IPS-18c (cell line): ENCODE measurements around the gene PHACTR4.
"Not testable (repeated sequence)": the region's sequence is repeated elsewhere in the genome, so short reads cannot be mapped to it uniquely, and the experiment has no call there.

Experiments
- H3K4me3 ChIP-seq: 2 replicates; pipeline ENCODE4 v1.7.0; 2013; ENCODE audit warnings: low read depth, mild to moderate bottlenecking, low read length, moderate library complexity; ENCODE audit not compliant: insufficient read depth
- H3K9me3 ChIP-seq: one replicate; pipeline ENCODE4 v1.6.1; 2013; ENCODE audit warnings: mild to moderate bottlenecking, low read length, moderate library complexity; ENCODE audit not compliant: control insufficient read depth, insufficient read depth

PHACTR4 gene

DNA sequence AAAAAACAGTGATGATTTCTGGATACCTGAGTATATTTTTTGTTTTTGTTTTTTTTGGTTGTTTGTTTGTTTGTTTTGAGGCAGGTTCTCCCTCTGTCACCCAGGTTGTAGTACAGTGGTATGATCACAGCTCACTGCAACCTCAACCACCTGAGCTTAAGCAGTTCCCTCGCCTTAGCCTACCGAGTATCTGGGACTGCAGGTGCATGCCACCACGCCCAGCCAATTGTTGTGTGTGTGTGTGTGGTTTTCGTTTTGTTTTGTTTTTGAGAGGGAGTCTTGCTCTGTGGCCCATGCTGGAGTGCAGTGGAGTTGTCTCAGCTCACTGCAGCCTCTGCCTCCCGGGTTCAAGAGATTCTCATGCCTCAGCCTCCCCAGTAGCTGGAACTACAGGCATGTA, 81.0 kb downstream of the PHACTR4 start:
- Histone ChIP-seq H3K4me3 (no peak overlapping the region), H3K9me3 (no peaks in the 10 kb centered on the region)

DNA sequence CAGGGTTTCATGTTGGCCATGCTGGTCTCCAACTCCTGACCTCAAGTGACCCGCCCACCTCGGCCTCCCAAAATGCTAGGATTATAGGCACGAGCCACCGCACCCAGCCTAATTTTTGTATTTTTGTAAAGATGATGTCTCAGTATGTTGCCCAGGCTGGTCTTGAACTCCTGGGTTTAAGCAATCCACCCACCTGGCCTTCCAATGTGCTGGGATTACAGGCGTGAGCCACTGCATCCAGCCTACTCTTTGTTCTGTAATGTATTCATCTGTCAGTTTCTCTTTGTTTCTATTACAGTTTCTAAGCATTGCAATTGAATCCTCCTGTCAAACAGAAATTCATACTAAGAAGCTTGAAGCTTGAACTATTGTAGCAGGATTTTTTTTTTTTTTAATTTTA, 81.5 kb downstream of the PHACTR4 start:
- no peaks in the 10 kb centered on the region for H3K9me3 ChIP-seq

DNA sequence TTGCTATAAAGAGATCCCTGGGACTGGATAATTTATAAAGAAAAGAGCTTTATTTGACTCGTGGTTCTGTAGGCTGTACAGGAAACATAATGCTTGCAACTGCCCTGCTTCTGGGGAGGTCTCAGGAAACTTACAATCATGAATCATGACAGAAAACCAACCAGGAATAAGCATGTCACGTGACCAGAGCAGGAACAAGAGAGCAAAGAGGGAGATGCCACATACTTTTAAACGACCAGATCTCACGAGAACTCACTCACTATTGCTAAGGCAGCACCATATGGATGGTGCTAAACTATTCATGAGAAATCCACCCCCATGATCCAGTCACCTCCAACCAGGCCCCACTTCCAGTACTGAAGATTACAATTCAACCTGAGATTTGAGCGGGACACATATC, 86.5 kb downstream of the PHACTR4 start:
- H3K4me3 ChIP-seq, result no peak overlapping the region
- no peaks in the 10 kb centered on the region for H3K9me3 ChIP-seq

More for the DNA sequence above, 81.5 kb downstream of the PHACTR4 start:
- H3K4me3 ChIP-seq, result no peak overlapping the region

DNA sequence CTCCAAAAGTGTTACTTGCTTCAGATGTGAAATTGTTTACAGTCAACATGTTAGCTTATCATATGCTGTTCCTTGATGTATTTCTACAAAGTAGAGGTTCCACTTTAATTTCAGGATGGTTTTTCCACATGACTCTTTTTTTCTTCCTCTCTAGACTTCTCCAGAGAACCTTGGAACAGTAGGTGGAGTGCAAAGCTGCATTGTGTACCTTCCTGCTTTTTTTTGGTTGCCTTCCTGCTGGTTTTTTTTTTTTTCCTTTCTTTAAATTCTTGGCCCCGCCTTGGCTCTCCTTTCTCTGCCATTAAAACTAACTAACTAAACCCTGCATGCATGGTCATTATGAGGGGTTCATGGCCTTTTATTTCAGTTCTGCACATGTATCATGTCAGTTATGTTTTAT, 88.1 kb downstream of the PHACTR4 start:
- Histone ChIP-seq H3K4me3 (no peak overlapping the region), H3K9me3 (no peaks in the 10 kb centered on the region)

DNA sequence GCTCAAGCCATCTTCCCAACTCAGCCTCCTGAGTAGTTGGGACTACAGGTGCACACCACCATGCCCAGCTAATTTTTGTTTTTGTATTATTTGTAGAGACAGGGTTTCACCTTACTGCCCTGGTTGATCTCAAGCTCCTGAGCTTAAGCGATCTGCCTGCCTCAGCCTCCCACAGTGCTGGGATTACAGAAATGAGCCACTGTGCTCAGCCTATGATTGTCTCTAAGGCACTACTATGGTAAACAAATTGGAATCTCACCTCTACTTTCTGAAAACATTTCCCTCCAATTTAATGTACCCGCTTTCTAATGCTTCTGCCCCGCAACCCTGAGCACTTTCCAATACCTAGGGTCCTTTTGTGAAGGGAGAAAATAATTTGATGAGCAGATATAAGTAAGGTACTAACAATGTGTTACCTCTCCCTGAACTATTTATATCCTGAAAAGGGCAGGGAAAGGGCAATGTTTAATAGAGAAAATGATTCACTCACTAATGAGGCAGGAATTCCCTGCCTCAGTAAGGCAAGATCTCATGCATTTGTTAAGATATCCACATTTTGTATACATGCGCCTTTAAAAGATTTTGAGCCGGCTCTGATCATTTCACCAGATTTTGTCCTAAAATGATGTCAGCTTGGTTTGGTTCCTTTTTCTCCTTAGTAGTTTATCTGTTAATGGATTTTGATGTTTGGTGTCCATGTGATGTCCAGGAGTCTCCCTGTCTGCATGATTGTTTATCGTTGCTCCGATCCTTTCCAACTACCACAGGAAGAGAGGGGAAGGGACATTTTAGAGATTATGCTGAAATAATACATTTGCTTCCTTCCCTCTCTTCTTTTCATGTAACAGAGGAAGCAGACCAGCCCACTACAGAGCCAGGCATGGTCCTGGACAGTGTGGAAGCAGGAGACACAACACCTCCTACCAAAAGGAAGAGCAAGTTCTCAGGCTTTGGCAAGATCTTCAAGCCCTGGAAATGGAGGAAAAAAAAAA, 89.0 kb downstream of the PHACTR4 start:
- H3K9me3 ChIP-seq, result no peaks in the 10 kb centered on the region
- H3K4me3 ChIP-seq, result no peak overlapping the region

DNA sequence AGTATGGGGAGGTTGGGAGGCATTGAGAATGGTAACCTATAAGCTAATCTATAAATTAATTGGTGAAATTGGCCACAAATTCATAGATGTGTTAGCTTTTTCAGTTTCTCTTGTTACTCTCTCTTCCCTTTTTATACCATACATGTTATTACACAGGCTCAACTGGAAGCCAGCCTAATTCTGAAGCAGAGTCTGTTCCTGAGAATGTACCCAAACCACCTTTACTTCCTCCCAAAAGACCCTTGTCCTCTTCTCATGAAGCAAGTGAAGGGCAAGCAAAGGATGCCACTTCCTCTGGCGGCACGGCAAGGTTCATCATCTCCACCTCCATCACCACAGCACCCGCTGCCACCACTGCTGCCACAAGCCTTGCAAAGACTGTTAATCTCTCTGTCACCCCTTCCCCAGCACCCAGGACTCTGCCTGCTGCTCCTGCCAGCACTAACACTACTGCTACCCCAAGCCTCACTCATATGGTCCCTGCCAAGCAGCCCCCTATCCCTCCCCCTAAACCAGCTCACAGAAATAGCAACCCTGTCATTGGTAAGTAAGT, 96.8 kb downstream of the PHACTR4 start:
- H3K4me3 ChIP-seq, result no peak overlapping the region
- H3K9me3 ChIP-seq, result no peaks in the 10 kb centered on the region

DNA sequence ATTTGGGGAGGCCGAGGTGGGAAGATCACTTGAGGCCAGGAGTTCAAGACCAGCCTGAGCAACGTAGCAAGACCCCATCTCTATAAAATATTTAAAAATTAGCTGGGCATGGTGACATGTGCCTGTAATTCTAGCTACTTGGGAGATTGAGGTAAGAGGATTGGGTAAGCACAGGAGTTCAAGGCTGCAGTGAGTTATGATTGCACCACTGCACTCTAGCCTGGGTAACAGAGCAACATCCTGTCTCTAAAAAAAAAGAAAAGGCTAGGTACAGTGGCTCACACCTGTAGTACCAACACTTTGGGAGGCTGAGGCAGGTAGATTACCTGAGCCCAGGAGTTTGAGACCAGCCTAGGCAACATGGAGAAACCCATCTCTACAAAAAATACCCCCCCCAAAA, 100.6 kb downstream of the PHACTR4 start:
- Histone ChIP-seq H3K9me3 (no peaks in the 10 kb centered on the region), H3K4me3 (no peak overlapping the region)

DNA sequence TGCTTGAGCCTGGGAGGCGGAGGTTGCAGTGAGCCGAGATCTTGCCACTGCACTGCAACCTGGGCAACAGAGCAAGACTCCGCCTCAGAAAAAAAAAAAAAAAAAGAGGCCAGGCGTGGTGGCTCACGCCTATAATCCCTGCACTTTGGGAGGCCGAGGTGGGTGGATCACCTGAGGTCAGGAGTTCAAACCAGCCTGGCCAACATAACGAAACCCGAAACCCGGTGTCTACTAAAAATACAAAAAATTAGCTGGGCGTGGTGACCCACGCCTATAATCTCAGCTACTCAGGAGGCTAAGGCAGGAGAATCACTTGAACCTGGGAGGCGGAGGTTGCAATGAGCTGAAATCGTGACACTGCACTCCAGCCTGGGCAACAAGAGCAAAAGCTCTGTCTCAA, 110.0 kb downstream of the PHACTR4 start:
- not testable (repeated sequence) for H3K4me3 ChIP-seq

DNA sequence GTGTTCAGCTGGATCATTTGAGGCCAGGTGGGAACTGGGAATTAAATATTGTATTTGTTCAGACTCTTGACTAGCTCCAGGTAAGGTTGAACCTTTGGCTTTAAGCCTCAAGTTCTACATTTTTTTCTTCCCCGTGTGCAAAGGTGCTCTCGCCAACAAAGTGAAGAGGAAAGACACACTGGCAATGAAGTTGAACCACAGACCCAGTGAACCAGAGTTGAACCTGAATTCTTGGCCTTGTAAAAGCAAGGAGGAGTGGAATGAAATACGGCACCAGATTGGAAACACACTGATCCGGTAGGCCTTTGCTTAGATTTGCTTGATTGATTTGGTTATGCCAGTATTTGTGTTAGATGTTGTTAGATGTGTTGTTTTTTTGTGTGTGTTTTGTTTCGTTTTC, 110.8 kb downstream of the PHACTR4 start:
- Histone ChIP-seq H3K9me3 (no peaks in the 10 kb centered on the region), H3K4me3 (no peak overlapping the region)

More for the DNA sequence above, 110.0 kb downstream of the PHACTR4 start:
- H3K9me3 ChIP-seq, result not testable (repeated sequence)

DNA sequence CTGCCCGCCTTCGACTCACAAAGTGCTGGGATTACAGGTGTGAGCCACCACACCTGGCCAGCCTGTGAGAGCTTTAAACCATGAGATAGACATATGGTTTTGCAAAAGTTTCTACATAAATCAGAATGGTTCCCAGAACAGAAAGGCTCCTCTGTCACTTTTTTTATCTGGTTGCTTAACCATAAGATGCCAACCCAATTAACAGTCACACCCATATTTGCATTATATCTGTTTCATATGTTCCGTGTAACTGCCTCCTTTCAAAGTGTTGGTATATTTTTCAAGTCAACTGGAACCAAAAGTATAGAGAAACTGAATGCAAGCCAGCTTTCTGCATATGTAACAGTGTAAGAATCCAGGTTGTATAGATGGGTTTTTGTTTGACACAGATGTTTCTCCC, 112.6 kb downstream of the PHACTR4 start:
- Histone ChIP-seq H3K9me3 (no peaks in the 10 kb centered on the region), H3K4me3 (no peak overlapping the region)

DNA sequence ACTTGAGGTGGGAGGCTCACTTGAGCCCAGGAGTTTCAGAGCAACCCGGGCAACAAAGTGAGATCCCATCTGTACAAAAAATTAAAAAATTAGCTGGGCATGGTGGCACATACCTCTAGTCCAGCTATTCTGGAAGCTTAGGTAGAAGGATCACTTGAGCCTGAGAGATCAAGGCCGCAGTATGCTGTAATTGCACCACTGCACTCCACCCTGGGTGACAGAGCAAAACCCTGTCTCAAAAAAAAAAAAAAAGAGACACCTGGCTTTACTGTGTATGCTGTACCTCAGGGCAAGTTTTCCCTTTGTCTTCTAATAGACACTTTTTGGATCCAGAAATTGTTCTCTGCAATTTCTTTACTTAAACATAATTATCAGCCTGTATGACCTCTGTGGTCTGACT, 113.2 kb downstream of the PHACTR4 start:
- Histone ChIP-seq H3K4me3 (no peak overlapping the region), H3K9me3 (no peaks in the 10 kb centered on the region)

DNA sequence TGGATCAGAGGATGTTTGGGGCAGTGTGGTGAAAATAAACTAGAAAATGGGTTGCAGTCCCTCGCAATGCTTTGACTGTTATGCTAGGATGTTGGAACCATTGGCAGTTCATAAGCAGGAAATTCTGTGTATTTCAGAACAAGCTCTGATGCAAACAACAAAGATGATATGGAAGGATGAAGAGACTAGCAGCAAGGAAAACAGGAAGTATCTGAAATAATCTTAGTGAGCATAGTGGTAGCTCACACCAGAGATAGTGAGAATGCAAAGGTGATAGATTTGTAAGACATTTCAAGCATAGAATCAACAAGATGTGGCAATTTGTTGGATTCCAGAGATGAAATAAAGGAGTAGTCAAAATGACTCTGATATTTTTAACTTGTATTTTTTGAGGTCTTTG, 125.2 kb downstream of the PHACTR4 start:
- no peaks in the 10 kb centered on the region for H3K9me3 ChIP-seq
- H3K4me3 ChIP-seq, result no peak overlapping the region

DNA sequence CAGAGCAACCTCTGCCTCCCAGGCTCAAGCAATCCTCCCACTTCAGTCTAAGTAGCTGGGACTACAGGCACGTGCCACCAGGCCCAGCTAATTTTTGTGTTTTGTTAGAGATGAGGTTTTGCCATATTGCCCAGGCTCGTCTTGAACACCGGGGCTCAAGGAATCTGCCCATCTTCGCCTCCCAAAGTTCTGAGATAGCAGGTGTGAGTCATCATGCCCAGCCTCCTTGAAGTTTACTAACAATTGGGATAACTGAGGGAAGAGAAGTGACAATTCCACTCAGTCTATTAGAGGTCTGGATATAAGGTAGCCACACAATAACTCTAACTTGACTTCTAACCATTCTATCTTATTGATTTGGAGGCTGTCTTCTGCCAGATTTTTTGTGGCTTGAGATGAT, 130.0 kb downstream of the PHACTR4 start:
- Histone ChIP-seq H3K4me3 (no peak overlapping the region), H3K9me3 (no peaks in the 10 kb centered on the region)

DNA sequence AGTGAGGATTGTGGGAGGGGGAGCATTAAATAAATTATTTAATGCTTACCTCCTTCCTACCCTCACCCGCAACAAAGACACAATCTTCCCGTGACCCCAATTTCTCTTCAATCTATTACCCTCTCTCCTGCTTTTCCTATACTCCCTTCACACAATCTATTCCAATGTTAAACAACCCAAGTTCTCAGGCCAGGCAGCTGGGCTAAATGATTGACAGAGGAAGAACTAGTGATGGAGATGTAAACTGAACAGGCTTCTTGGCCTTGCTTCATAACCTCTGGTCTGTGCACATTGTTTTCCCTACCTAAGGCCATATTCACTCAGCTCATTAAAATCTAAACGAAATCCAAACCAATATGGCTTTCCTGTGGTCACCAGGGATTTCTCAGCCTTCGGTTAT, 132.4 kb downstream of the PHACTR4 start:
- Histone ChIP-seq H3K4me3 (no peak overlapping the region), H3K9me3 (no peaks in the 10 kb centered on the region)

DNA sequence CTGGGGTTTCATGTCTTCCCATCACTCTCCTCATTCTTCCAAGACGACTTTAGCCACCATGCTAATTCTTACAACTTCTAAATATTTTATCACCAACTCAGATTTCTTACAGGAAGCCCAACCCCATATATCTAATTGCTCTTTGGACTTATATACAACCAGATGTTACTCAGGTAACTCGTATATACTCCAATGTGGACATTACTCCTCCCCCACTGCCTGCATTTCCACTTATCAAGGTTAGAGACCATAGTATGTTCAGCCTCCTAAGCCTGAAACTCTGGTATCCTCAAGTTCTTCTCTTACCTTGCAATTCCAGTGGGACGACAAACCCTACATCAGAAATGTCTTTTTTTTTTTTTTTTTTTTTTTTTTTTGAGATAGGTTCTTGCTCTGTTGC, 133.6 kb downstream of the PHACTR4 start:
- no peak overlapping the region for H3K4me3 ChIP-seq
- no peaks in the 10 kb centered on the region for H3K9me3 ChIP-seq

DNA sequence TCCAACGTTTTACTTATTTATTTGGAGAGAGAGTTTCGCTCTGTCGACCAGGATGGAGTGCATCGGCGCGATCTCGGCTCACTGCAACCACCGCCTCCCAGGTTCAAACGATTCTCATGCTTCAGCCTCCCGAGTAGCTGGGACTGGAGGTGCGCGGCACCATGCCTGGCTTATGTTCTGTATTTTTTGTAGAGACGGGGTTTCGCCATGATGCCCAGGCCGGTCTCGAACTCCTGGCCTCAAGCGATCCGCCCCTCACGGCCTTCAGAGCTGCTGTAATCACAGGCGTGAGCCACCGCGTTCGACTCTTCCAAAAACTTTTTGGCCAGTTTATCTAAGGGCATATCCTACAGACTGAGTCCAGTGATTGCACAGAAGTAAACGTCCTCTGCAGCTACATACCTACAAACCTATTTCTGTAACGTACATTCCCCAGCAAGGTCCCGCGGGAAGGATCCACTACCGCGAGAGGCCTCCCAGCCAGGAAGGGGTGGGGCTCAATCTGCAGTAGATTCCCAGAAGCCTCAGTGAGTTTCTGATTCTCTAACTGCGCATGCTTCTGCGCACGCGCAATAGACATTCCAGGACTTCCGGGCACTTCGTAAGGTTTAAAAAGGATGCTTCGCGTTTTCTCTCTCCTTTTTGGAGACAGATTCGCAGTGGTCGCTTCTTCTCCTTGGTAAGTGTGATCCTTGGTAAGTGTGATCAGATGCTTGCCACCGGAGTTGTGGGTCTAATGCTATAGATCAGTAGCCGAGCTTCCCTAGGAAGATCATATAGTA, 136.1 kb downstream of the PHACTR4 start, which contains the start of gene RCC1:
Gene RCC1 (plus strand): TSS at position 638 of the 782 bp plus-strand sequence. CDS start 23,824 bp downstream, outside the sequence.
- peak within 1 kb of the TSS; percentile 83 for H3K4me3 ChIP-seq
- H3K9me3 ChIP-seq, result no peaks in the 10 kb centered on the region

DNA sequence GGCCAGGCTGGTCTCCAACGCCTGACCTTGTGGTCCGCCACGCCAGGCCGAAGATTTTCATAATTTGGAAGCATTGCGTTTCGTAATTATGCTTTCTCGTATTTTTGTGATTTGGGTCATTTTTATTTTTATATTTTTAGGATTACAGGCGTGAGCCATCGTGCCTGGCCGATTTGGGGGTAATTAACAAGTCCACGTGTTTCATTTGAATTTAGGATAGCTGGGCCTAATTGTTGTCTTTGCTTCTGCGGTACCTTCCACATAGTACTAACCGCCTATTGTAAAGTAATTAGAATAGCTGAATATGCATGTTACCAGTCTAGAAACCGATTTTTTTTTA, 137.3 kb downstream of the PHACTR4 start:
- Histone ChIP-seq H3K9me3 (no peaks in the 10 kb centered on the region), H3K4me3 (peak overlapping the region; percentile 83)

DNA sequence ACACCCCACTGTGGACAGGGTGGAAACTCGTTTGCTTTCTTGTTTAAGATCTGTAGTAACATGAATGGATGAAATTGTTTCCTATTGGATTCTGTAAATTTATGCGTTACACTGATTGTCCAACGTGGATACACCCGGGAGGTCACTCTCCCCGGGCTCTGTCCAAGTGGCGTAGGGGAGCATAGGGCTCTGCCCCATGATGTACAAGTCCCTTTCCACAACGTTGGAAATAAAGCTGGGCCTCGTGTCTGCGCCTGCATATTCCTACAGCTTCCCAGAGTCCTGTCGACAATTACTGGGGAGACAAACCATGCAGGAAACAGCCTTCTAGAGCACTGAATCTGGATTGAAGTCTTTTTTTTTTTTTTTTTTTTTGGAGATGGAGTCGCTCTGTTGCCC, 137.7 kb downstream of the PHACTR4 start:
- Histone ChIP-seq H3K9me3 (no peaks in the 10 kb centered on the region), H3K4me3 (peak overlapping the region; percentile 83)
